ENCODE measurements around the gene MAK.
"Not testable (repeated sequence)": the region's sequence is repeated elsewhere in the genome, so short reads cannot be mapped to it uniquely, and the experiment has no call there.

The MAK gene

DNA sequence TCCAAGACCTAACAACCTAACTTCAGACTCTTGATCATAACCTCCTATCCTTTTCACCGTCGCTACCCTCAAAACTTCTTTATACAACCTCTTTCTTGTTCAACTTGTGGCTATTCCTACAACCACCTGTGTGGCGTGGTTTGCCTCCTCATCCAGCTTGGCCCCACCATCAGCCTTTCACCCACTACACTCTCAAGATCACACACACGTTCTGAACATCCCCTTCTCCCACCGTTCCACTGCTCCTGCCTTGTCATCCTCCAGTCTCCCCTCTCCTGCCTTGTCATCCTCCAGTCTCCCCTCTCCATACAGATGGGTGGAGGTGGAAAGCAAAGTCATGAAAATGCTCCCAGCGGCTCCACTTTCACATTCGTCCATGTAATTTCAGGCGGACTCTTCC is 14.0 kb downstream of the MAK start:
- no peaks in the 10 kb centered on the region for H3K27me3 ChIP-seq (ENCODE audit: control insufficient read depth, insufficient read depth, low read length)
- H3K27ac ChIP-seq (ENCODE audit: low read depth, low read length), result no peak overlapping the region
- H3K9me3 ChIP-seq (ENCODE audit: control insufficient read depth, insufficient read depth, low read length), result no peaks in the 10 kb centered on the region
- H3K9ac ChIP-seq (ENCODE audit: low read depth, low read length), result no peak overlapping the region
- no peaks in the 10 kb centered on the region for H3K36me3 ChIP-seq (ENCODE audit: control insufficient read depth, insufficient read depth, low read length)
- no peaks in the 10 kb centered on the region for H3K4me1 ChIP-seq (ENCODE audit: control insufficient read depth, insufficient read depth, low read length)
- H3K4me3 ChIP-seq (ENCODE audit: low read depth, low read length), result no peak overlapping the region

DNA sequence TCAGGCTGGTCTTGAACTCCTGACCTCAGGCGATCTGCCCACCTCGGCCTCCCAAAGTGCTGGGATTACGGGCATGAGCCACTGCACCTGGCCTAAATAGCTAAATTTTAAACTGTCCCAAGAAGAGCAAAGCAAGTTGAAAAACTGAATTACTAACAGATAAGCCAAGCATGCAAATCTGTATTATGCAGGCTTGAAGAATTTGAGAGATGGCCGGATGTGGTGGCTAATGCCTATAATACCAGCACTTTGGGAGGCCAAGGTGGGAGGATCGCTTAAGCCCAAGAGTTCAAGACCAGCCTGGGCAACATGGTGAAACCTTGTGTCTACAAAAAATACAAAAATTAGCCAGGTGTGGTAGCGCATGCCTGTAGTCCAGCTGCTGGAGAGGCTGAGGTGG is 24.2 kb downstream of the MAK start:
- not testable (repeated sequence) for H3K27me3 ChIP-seq (ENCODE audit: control insufficient read depth, insufficient read depth, low read length); H3K9me3 ChIP-seq (ENCODE audit: control insufficient read depth, insufficient read depth, low read length); H3K27ac ChIP-seq (ENCODE audit: low read depth, low read length); H3K36me3 ChIP-seq (ENCODE audit: control insufficient read depth, insufficient read depth, low read length); H3K4me1 ChIP-seq (ENCODE audit: control insufficient read depth, insufficient read depth, low read length); H3K4me3 ChIP-seq (ENCODE audit: low read depth, low read length); H3K9ac ChIP-seq (ENCODE audit: low read depth, low read length)

DNA sequence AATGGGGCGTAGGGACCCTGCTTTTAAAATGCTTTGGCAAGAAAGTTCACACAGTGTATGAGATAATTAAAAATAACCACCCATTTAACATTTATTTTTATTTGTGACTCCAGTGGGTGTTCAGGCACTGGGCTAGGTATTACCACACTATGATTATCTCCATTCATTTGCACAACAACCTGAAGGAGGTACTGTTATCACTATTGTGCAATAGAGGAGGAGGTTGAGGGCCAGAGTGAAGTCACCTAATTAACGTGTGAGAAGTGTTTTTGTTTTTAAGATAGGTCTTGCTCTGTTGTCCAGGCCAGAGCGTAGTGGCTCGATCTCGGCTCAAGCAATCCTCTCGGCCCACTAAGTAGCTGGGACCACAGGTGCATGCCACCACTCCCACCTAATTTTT is 29.2 kb downstream of the MAK start:
- H3K9me3 ChIP-seq (ENCODE audit: control insufficient read depth, insufficient read depth, low read length), result no peaks in the 10 kb centered on the region
- no peaks in the 10 kb centered on the region for H3K27me3 ChIP-seq (ENCODE audit: control insufficient read depth, insufficient read depth, low read length)
- no peak overlapping the region for H3K9ac ChIP-seq (ENCODE audit: low read depth, low read length)
- H3K27ac ChIP-seq (ENCODE audit: low read depth, low read length), result no peak overlapping the region
- no peak overlapping the region for H3K4me3 ChIP-seq (ENCODE audit: low read depth, low read length)
- 0 out of 2 replicates have a peak, but pooled peaks cover 3% of the 10 kb centered on the region for H3K4me1 ChIP-seq (ENCODE audit: control insufficient read depth, insufficient read depth, low read length)
- no peaks in the 10 kb centered on the region for H3K36me3 ChIP-seq (ENCODE audit: control insufficient read depth, insufficient read depth, low read length)

DNA sequence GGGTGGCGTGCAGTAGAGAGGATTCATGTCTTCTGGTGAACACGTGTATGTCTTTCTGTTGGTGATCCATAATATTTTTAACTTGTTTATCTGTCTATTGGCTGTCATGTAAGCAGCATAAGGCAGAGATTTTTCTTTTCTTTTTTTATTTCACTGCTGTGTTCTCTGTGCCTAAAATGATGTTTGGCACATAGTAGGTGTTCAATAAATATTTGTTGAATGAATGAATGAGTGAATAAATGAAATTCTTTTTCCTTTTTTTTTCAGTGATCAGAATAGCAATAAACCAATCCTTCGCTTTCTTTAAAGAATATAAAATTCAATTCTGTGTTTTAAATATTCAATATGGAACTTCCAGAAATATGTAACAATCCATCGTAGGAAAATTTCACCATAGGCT is 30.0 kb downstream of the MAK start:
- H3K27ac ChIP-seq (ENCODE audit: low read depth, low read length), result no peak overlapping the region
- no peaks in the 10 kb centered on the region for H3K9me3 ChIP-seq (ENCODE audit: control insufficient read depth, insufficient read depth, low read length)
- H3K9ac ChIP-seq (ENCODE audit: low read depth, low read length), result no peak overlapping the region
- H3K4me1 ChIP-seq (ENCODE audit: control insufficient read depth, insufficient read depth, low read length), result 0 out of 2 replicates have a peak, but pooled peaks cover 3% of the 10 kb centered on the region
- no peaks in the 10 kb centered on the region for H3K27me3 ChIP-seq (ENCODE audit: control insufficient read depth, insufficient read depth, low read length)
- no peaks in the 10 kb centered on the region for H3K36me3 ChIP-seq (ENCODE audit: control insufficient read depth, insufficient read depth, low read length)
- no peak overlapping the region for H3K4me3 ChIP-seq (ENCODE audit: low read depth, low read length)

DNA sequence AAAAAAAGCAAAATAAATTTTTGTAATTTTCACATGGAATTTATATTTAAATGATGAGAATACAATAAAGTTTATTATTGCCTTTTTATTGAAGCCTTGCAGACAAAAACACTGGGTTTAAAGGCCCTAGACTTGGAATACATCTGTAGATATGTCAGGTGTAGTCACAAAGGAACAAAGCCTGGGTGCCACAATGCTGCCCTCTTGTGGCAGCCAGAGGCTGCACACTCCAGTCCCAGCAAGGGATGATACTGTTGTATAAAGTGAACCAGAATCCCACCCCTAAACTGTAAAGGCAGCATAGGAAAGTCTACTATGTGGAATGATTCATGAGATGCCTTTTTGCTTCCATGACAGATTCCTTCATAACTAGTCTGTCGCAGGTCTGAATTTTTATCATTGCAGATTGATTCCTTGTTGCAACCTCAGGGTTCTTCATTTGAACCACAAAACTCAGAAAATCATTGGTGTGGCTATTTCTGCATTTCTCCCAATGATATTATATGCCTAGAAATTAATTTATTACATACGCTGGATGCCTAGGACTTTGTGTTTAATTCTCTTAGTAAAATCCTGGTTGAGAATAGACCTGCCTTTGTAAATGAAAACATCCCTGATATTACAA is 37.0 kb downstream of the MAK start:
- Histone ChIP-seq H3K4me3 (ENCODE audit: low read depth, low read length) (no peak overlapping the region), H3K27me3 (ENCODE audit: control insufficient read depth, insufficient read depth, low read length) (no peaks in the 10 kb centered on the region), H3K9ac (ENCODE audit: low read depth, low read length) (no peak overlapping the region), H3K4me1 (ENCODE audit: control insufficient read depth, insufficient read depth, low read length) (peaks cover 8% of the 10 kb centered on the region; the same call in 1 of the 2 replicates), H3K27ac (ENCODE audit: low read depth, low read length) (no peak overlapping the region), H3K9me3 (ENCODE audit: control insufficient read depth, insufficient read depth, low read length) (no peaks in the 10 kb centered on the region), H3K36me3 (ENCODE audit: control insufficient read depth, insufficient read depth, low read length) (no peaks in the 10 kb centered on the region)

DNA sequence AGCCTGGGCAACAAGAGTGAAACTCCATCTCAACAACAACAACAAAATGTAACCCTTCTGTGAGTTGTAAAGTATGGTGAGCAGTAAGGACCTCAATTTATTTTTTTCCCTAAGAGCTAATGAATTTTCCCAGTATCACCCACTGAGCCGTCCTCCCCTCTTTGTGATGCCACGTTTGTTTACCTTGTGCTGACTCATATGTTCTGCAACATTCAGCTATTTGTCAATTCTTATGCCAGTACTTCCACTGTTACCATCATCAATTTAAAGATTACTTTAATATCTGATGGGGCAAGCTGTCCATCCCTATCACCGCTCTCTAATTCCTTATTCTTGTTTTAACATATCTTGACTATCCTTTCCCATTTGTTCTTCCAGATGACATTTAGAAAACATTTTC is 37.5 kb downstream of the MAK start:
- no peaks in the 10 kb centered on the region for H3K9me3 ChIP-seq (ENCODE audit: control insufficient read depth, insufficient read depth, low read length)
- no peak overlapping the region for H3K9ac ChIP-seq (ENCODE audit: low read depth, low read length)
- H3K27me3 ChIP-seq (ENCODE audit: control insufficient read depth, insufficient read depth, low read length), result no peaks in the 10 kb centered on the region
- no peak overlapping the region for H3K27ac ChIP-seq (ENCODE audit: low read depth, low read length)
- no peak overlapping the region for H3K4me3 ChIP-seq (ENCODE audit: low read depth, low read length)
- H3K4me1 ChIP-seq (ENCODE audit: control insufficient read depth, insufficient read depth, low read length), result peaks cover 8% of the 10 kb centered on the region; the same call in 1 of the 2 replicates
- H3K36me3 ChIP-seq (ENCODE audit: control insufficient read depth, insufficient read depth, low read length), result no peaks in the 10 kb centered on the region

DNA sequence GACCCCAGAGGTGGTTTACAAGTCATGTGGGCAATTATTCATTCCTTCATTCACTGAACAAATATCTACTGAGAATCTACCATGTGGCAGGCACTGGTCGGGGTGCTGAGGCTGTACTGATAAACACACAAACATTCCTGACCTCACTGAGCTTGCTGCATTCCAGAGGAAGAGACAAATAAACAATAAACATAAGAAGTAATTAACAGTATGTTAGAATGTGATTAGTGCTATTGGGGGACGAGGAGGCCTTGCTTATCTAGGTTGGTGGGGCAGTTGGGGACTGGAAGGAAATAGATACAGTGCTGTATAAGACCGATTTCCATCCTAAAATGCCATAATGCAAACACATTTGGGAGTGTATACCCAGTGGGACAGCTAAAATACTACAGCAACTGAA is 44.1 kb downstream of the MAK start:
- no peak overlapping the region for H3K9ac ChIP-seq (ENCODE audit: low read depth, low read length)
- H3K36me3 ChIP-seq (ENCODE audit: control insufficient read depth, insufficient read depth, low read length), result no peaks in the 10 kb centered on the region
- H3K27ac ChIP-seq (ENCODE audit: low read depth, low read length), result no peak overlapping the region

DNA sequence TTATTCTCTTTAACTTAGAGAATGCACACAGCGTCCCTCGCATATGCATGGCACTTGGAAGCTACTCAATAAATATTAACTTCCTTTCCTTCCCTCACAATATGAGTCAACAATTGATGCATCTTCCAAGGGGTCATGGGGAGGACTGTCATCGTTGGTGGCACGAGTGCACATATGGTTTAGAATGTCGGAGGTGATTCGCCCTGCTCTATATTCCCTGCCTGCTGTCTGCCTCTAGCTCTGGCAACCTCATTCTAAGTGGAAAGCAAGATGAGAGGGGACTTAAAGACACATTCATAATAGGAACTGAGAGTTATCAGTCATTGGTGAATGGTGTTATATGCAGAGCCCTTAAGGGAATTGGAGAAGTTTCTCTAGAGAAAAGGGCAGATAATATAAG is 44.6 kb downstream of the MAK start:
- no peaks in the 10 kb centered on the region for H3K9me3 ChIP-seq (ENCODE audit: control insufficient read depth, insufficient read depth, low read length)
- no peak overlapping the region for H3K4me3 ChIP-seq (ENCODE audit: low read depth, low read length)
- H3K36me3 ChIP-seq (ENCODE audit: control insufficient read depth, insufficient read depth, low read length), result no peaks in the 10 kb centered on the region
- no peaks in the 10 kb centered on the region for H3K27me3 ChIP-seq (ENCODE audit: control insufficient read depth, insufficient read depth, low read length)
- no peaks in the 10 kb centered on the region for H3K4me1 ChIP-seq (ENCODE audit: control insufficient read depth, insufficient read depth, low read length)
- no peak overlapping the region for H3K9ac ChIP-seq (ENCODE audit: low read depth, low read length)
- H3K27ac ChIP-seq (ENCODE audit: low read depth, low read length), result no peak overlapping the region

More for the DNA sequence above, 44.1 kb downstream of the MAK start:
- Histone ChIP-seq H3K4me1 (ENCODE audit: control insufficient read depth, insufficient read depth, low read length) (no peaks in the 10 kb centered on the region), H3K4me3 (ENCODE audit: low read depth, low read length) (no peak overlapping the region), H3K27me3 (ENCODE audit: control insufficient read depth, insufficient read depth, low read length) (no peaks in the 10 kb centered on the region), H3K9me3 (ENCODE audit: control insufficient read depth, insufficient read depth, low read length) (no peaks in the 10 kb centered on the region)

DNA sequence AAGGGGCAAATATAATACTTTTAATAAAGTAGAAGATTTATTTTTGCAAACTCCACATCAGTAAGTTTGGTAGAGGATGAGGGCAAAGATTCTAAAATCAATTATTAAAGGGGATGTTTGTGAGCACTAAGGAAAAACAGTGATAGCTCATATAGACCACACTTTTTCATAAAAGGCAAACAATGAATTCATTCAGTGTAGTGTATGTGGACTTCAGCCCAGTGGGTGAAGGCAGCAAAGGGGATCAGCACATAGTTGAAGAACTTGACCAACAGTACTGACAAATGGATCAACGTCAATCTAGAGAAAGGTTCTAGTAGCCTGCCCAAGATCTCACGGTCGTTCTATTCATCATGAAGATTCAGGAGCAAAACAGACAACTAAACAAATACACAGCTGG is 45.3 kb downstream of the MAK start:
- Histone ChIP-seq H3K36me3 (ENCODE audit: control insufficient read depth, insufficient read depth, low read length) (no peaks in the 10 kb centered on the region), H3K4me1 (ENCODE audit: control insufficient read depth, insufficient read depth, low read length) (no peaks in the 10 kb centered on the region), H3K9me3 (ENCODE audit: control insufficient read depth, insufficient read depth, low read length) (no peaks in the 10 kb centered on the region), H3K9ac (ENCODE audit: low read depth, low read length) (no peak overlapping the region), H3K27me3 (ENCODE audit: control insufficient read depth, insufficient read depth, low read length) (no peaks in the 10 kb centered on the region), H3K27ac (ENCODE audit: low read depth, low read length) (no peak overlapping the region), H3K4me3 (ENCODE audit: low read depth, low read length) (no peak overlapping the region)

DNA sequence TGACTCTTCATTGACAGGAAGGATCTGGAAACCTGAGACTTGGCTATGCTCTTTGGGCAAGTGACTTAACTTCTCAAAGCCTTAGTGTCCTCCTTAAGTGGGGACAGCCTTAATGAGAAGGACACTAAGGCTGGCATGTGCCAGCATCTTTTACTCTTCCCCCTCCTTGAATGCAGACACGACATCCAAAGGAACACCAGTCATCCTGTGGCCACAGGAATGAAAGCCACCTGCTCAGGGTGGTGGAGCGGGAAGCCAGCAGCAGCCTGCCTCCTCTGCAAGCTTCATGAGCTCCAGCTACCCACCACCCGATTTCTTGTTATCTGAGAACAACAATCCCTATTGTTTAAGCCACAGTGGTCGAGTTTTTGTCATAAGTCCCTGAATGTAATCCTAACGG is 46.2 kb downstream of the MAK start:
- H3K4me1 ChIP-seq (ENCODE audit: control insufficient read depth, insufficient read depth, low read length), result no peaks in the 10 kb centered on the region
- H3K9ac ChIP-seq (ENCODE audit: low read depth, low read length), result no peak overlapping the region
- H3K4me3 ChIP-seq (ENCODE audit: low read depth, low read length), result no peak overlapping the region
- no peaks in the 10 kb centered on the region for H3K27me3 ChIP-seq (ENCODE audit: control insufficient read depth, insufficient read depth, low read length)
- H3K27ac ChIP-seq (ENCODE audit: low read depth, low read length), result no peak overlapping the region
- no peaks in the 10 kb centered on the region for H3K9me3 ChIP-seq (ENCODE audit: control insufficient read depth, insufficient read depth, low read length)
- no peaks in the 10 kb centered on the region for H3K36me3 ChIP-seq (ENCODE audit: control insufficient read depth, insufficient read depth, low read length)

DNA sequence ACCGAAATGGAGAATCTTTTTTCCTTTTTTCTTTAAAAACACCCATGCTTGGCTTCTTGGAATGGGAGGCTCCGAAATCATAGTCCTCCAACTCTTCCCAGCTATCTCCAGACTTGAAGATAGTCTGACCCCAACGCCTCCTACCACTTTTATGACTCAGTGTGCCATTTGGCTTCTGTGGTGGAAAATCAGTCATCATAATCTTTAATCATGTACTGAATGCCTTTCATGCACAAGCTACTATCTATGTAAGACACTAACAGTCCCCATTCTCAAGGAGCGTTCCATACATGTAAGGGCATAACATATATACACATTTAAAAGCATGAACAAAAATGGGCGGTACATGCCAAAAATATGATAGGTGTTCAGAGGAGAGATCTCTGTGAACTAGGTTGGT is 46.7 kb downstream of the MAK start:
- H3K9me3 ChIP-seq (ENCODE audit: control insufficient read depth, insufficient read depth, low read length), result no peaks in the 10 kb centered on the region
- H3K27me3 ChIP-seq (ENCODE audit: control insufficient read depth, insufficient read depth, low read length), result no peaks in the 10 kb centered on the region
- H3K9ac ChIP-seq (ENCODE audit: low read depth, low read length), result no peak overlapping the region
- H3K27ac ChIP-seq (ENCODE audit: low read depth, low read length), result no peak overlapping the region
- H3K36me3 ChIP-seq (ENCODE audit: control insufficient read depth, insufficient read depth, low read length), result no peaks in the 10 kb centered on the region
- H3K4me3 ChIP-seq (ENCODE audit: low read depth, low read length), result no peak overlapping the region
- H3K4me1 ChIP-seq (ENCODE audit: control insufficient read depth, insufficient read depth, low read length), result no peaks in the 10 kb centered on the region

DNA sequence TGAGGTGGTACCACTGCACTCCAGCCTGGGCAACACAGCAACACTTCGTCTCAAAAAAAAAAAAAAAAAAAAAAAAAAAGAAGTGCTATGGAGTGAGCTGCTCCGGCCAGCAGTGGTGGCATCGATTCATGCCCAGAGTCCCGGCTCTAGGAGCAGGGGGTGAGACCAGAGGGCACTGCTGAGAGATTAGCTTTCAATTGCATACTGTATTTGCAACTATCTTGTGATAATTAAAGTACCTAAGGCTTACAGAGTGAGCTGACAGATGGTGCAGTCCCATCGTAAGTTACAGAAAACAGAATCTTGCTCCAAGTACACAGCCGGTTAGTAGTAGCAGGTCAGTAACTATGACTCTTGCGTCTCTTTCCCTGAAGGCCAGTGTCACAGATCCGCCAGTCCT is 59.3 kb downstream of the MAK start:
- H3K4me3 ChIP-seq (ENCODE audit: low read depth, low read length), result no peak overlapping the region
- peaks cover 14% of the 10 kb centered on the region for H3K36me3 ChIP-seq (ENCODE audit: control insufficient read depth, insufficient read depth, low read length)
- H3K9ac ChIP-seq (ENCODE audit: low read depth, low read length), result no peak overlapping the region
- H3K27me3 ChIP-seq (ENCODE audit: control insufficient read depth, insufficient read depth, low read length), result no peaks in the 10 kb centered on the region
- no peaks in the 10 kb centered on the region for H3K4me1 ChIP-seq (ENCODE audit: control insufficient read depth, insufficient read depth, low read length)
- no peak overlapping the region for H3K27ac ChIP-seq (ENCODE audit: low read depth, low read length)
- H3K9me3 ChIP-seq (ENCODE audit: control insufficient read depth, insufficient read depth, low read length), result no peaks in the 10 kb centered on the region
